K562 (cell line): Measurements from ENCODE around the gene UBAC2. TPM values are rescaled to one million over a fixed set of nuclear protein-coding genes. Genes with fewer than 3 reads are reported as not detected.

ENCODE experiments used
- ATAC-seq: fragments of 200-7000 bp; cut with Tn5 transposase; 3 replicates; pipeline ENCODE4 v1.9.1; 2020; ENCODE audit warnings: moderate library complexity
- BruUV-seq: library from RNA; stranded (reverse); fragments of 400-500 nt; replicated peaks from 2 replicates; lab custom pipeline; 2021; lab: Mats Ljungman, UMichigan
- CTCF ChIA-PET: fragments of 300-600 bp; formaldehyde crosslinking; extraction: SDS; loops from one replicate; lab custom pipeline; 2021; ENCODE audit warnings: low intra/inter-chr PET ratio; lab: Yijun Ruan, JAX
- POLR2A ChIA-PET: fragments of 300-600, 350-650 bp; sonication (Branson Sonifier 250); formaldehyde crosslinking; extraction: SDS; loops from one replicate; lab custom pipeline; 2021; ENCODE audit warnings: antibody characterized with exemption, inconsistent platforms; lab: Yijun Ruan, JAX
- DNase-seq, 4 experiments: peaks; one replicate each; pipeline versions ENCODE4 v3.0.0 to v3.0.0-alpha.2; 2011 to 2018; ENCODE audit warnings: low spot score in 3 of 4, mixed read lengths in 3 of 4; ENCODE audit errors: extremely low read depth in 1 of 4
- FAIRE-seq: peaks from 2 replicates; lab custom pipeline; 2011; peaks lifted over from hg19 to GRCh38; lab: Jason Lieb, UNC
- H2AFZ ChIP-seq: 2 replicates; pipeline ENCODE4 v1.6.0; 2011; ENCODE audit warnings: low read depth, low read length, control low read depth, inconsistent platforms
- H3K27ac ChIP-seq: fragments of 200-600 bp; 3 replicates; pipeline ENCODE4 v1.8.0; 2011; ENCODE audit warnings: low read depth, mild to moderate bottlenecking, control low read depth, inconsistent platforms, low read length, moderate library complexity, mixed read lengths; ENCODE audit errors: extremely low read depth
- H3K27me3 ChIP-seq, 2 experiments: fragments of 300-600 bp in 1 of 2; 2 replicates in 1 of 2; 3 replicates in 1 of 2; pipeline versions ENCODE4 v1.6.0 to v1.8.0; 2011; ENCODE audit warnings: inconsistent platforms in 2 of 2, low read length in 2 of 2, mild to moderate bottlenecking in 1 of 2, mixed read lengths in 1 of 2, moderate library complexity in 1 of 2; ENCODE audit not compliant: control insufficient read depth in 2 of 2, insufficient read depth in 2 of 2
- H3K36me3 ChIP-seq: fragments of 300-600 bp; 3 replicates; pipeline ENCODE4 v1.8.0; 2011; ENCODE audit warnings: mild to moderate bottlenecking, low read length, inconsistent platforms; ENCODE audit not compliant: control insufficient read depth, insufficient read depth
- H3K4me1 ChIP-seq, 2 experiments: fragments of 200-600 bp in 1 of 2; replicated peaks in 1 of 2; 2 replicates in 1 of 2; 3 replicates in 1 of 2; pipeline versions ENCODE4 v1.5.1 to v1.8.0; 2011; ENCODE audit warnings: inconsistent platforms in 2 of 2, low read length in 2 of 2, mild to moderate bottlenecking in 1 of 2, mixed read lengths in 1 of 2, moderate library complexity in 1 of 2; ENCODE audit not compliant: control insufficient read depth in 2 of 2, insufficient read depth in 2 of 2
- H3K4me2 ChIP-seq: 2 replicates; pipeline ENCODE4 v1.6.1; 2011; ENCODE audit warnings: low read length, control low read depth, inconsistent platforms, mixed read lengths; ENCODE audit not compliant: insufficient read depth
- H3K4me3 ChIP-seq: fragments of 200-600 bp; sonication (generic), shearing (Covaris generic); 2 replicates; pipeline ENCODE4 v1.5.1; 2016; ENCODE audit warnings: control low read depth, inconsistent platforms
- H3K79me2 ChIP-seq: fragments of 200-600 bp; 3 replicates; pipeline ENCODE4 v1.8.0; 2011; ENCODE audit warnings: low read length, inconsistent platforms; ENCODE audit not compliant: control insufficient read depth, insufficient read depth
- H3K9ac ChIP-seq, 2 experiments: 2 replicates each; pipeline versions ENCODE4 v1.6.0 to v1.6.1; 2011; ENCODE audit warnings: low read depth in 2 of 2, low read length in 2 of 2, control low read depth in 1 of 2, inconsistent platforms in 1 of 2, mild to moderate bottlenecking in 1 of 2, mixed read lengths in 1 of 2; ENCODE audit not compliant: insufficient read depth in 1 of 2
- H3K9me1 ChIP-seq: one replicate; pipeline ENCODE4 v1.6.0; 2011; ENCODE audit warnings: inconsistent platforms, mild to moderate bottlenecking, low read length, moderate library complexity; ENCODE audit not compliant: control insufficient read depth, insufficient read depth
- H3K9me3 ChIP-seq: replicated peaks from 2 replicates; pipeline ENCODE4 v1.5.1; 2011; ENCODE audit warnings: low read depth, low read length, inconsistent platforms; ENCODE audit not compliant: control insufficient read depth, insufficient read depth
- H4K20me1 ChIP-seq: replicated peaks from 2 replicates; pipeline ENCODE4 v1.6.1; 2011; ENCODE audit warnings: low read length, inconsistent platforms, mixed read lengths; ENCODE audit not compliant: control insufficient read depth, insufficient read depth
- CBX8 ChIP-seq: fragments of 200-600 bp; sonication (generic); IDR thresholded peaks from 2 replicates; pipeline ENCODE4 v1.6.1; 2012; ENCODE audit warnings: borderline replicate concordance, mixed run types, low read depth, mild to moderate bottlenecking, moderate library complexity, mixed read lengths, low read length, control low read depth, inconsistent platforms; ENCODE audit not compliant: poor library complexity, severe bottlenecking; ENCODE audit errors: extremely low read depth
- ELF1 ChIP-seq: fragments of 200-800 bp; sonication (Bioruptor generic); IDR thresholded peaks from 2 replicates; pipeline ENCODE4 v1.6.1; 2016; ENCODE audit warnings: missing genetic modification characterization, missing compliant biosample characterization
- HDAC2 ChIP-seq: fragments of 450-650 bp; IDR thresholded peaks from 2 replicates; pipeline ENCODE4 v1.6.1; 2016; ENCODE audit warnings: mild to moderate bottlenecking
- HINFP ChIP-seq: fragments of 450-650 bp; conservative IDR thresholded peaks from 2 replicates; pipeline ENCODE4 v1.6.1; 2016; ENCODE audit warnings: missing genetic modification characterization, low read depth, mild to moderate bottlenecking, control low read depth, missing compliant biosample characterization
- HMG20A ChIP-seq: fragments of 450-650 bp; formaldehyde crosslinking; conservative IDR thresholded peaks from 2 replicates; pipeline ENCODE4 v1.4.0; 2020; ENCODE audit warnings: mild to moderate bottlenecking, mixed read lengths
- JUNB ChIP-seq: fragments of 450-650 bp; formaldehyde crosslinking; conservative IDR thresholded peaks from 2 replicates; pipeline ENCODE4 v1.4.0; 2020; ENCODE audit warnings: mild to moderate bottlenecking
- NCOA2 ChIP-seq, 2 experiments: fragments of 450-650 bp; IDR thresholded peaks; 2 replicates each; pipeline ENCODE4 v1.6.1; 2018; ENCODE audit warnings: mild to moderate bottlenecking in 2 of 2, moderate library complexity in 1 of 2; ENCODE audit not compliant: partially characterized antibody in 2 of 2
- RHOXF2B ChIP-seq: fragments of 250-450 bp; sonication (Bioruptor Pico); conservative IDR thresholded peaks from 2 replicates; pipeline ENCODE4 v1.5.1; 2021
- SLC30A9 ChIP-seq: fragments of 250-450 bp; sonication (Bioruptor Pico); IDR thresholded peaks from 2 replicates; pipeline ENCODE4 v1.8.0; 2022; ENCODE audit warnings: mild to moderate bottlenecking, moderate library complexity
- SRSF3 ChIP-seq: fragments of 200-400 bp; formaldehyde crosslinking; IDR thresholded peaks from 2 replicates; pipeline ENCODE4 v1.6.1; 2016; ENCODE audit warnings: mild to moderate bottlenecking, low read length, moderate library complexity; ENCODE audit not compliant: insufficient read depth
- ZNF239 ChIP-seq: fragments of 250-450 bp; sonication (Bioruptor Pico); IDR thresholded peaks from 2 replicates; pipeline ENCODE4 v1.4.0; 2020; ENCODE audit warnings: mild to moderate bottlenecking
- ZNF277 ChIP-seq: fragments of 250-450 bp; sonication (Bioruptor Pico); IDR thresholded peaks from 2 replicates; pipeline ENCODE4 v1.8.0; 2022; ENCODE audit warnings: inconsistent platforms, mild to moderate bottlenecking, moderate library complexity, borderline replicate concordance
- ZNF586 ChIP-seq: fragments of 450-650 bp; formaldehyde crosslinking; conservative IDR thresholded peaks from 2 replicates; pipeline ENCODE4 v1.4.0; 2020; ENCODE audit warnings: mild to moderate bottlenecking, moderate library complexity
- WGBS: fragments of 100-300 bp; shearing (Covaris generic); methylation state at CpG from one replicate; pipeline ENCODE4 v1.1.6; 2016; ENCODE audit warnings: low coverage, mixed read lengths; ENCODE audit not compliant: insufficient coverage; ENCODE audit errors: missing lambda C conversion rate; 5-methylcytosine and 5-hydroxymethylcytosine counted together
- in situ Hi-C: fragments of 300-500 bp; cut with MboI; formaldehyde crosslinking; loops from 4 replicates; pipeline ENCODE4 v1.15.0; 2018; ENCODE audit warnings: inconsistent platforms, mixed read lengths
- intact Hi-C: fragments of 100-400 bp; cut with micrococcal nuclease; formaldehyde crosslinking; loops from 2 replicates; pipeline ENCODE4 v1.14.2; 2022
- polyA plus RNA-seq, 8 experiments: library from polyadenylated mRNA; depleted of rRNA in 4 of 8; stranded (reverse) in 5 of 8; unstranded in 3 of 8; fragments of >200 nt; fragmentation: Nextera tagmentation in 2 of 8; fragmentation: Illumina TruSeq in 1 of 8; extraction: Ambion mirVana in 2 of 8; extraction: Trizol in 1 of 8; gene quantifications; 2 replicates each; pipeline versions ENCODE4 v1.2.1 to v1.2.3, GENCODE V29; 2011 to 2014; ENCODE audit warnings: inconsistent platforms in 1 of 8, missing spikeins in 1 of 8
- total RNA-seq, 7 experiments: library from RNA; depleted of rRNA in 6 of 7; stranded (reverse); fragments of >200 nt in 6 of 7; fragmentation: Illumina TruSeq in 2 of 7; extraction: Trizol in 2 of 7; gene quantifications; 2 replicates each; pipeline versions ENCODE4 v1.2.1 to v1.2.3, GENCODE V29; 2011 to 2021; ENCODE audit warnings: low replicate concordance in 1 of 7
- TF ChIP-seq, protein P1 (sequence below), 2 experiments: fragments of 450-650 bp in 1 of 2; sonication (generic) in 1 of 2; formaldehyde crosslinking; conservative IDR thresholded peaks; 2 replicates each; pipeline versions ENCODE4 v1.4.0 to v1.8.1; 2020 to 2022; ENCODE audit warnings: mild to moderate bottlenecking in 1 of 2, missing genetic modification reagents in 1 of 2
- TF ChIP-seq, protein P2 (sequence below): fragments of 450-650 bp; IDR thresholded peaks from 2 replicates; pipeline ENCODE4 v1.6.1; 2016

The UBAC2 gene
- total and polyA plus RNA-seq, 9 of the 15 experiments (the other 6 are each of a cell fraction or from before 2014, with no cell fraction given), result 6.0 to 84.1 (median 32.3) TPM

GRCh38 chr13:99203601-99204579 lies 3.2 kb downstream of the UBAC2 start:
- 82% methylated on average over 9 of the region's 9 CpGs for WGBS
- ATAC-seq, result no peak
- Histone ChIP-seq H3K9me3 (no peaks in the 10 kb centered on the region), H3K27me3 (no peaks in the 10 kb centered on the region), H3K9ac (no peak overlapping the region; a peak in 1 of 4 replicates), H3K27ac (no peak overlapping the region), H3K4me1 (peaks cover 13 to 27% of the 10 kb centered on the region in 2 experiments; a peak in 4 of 5 replicates), H4K20me1 (peaks cover 14% of the 10 kb centered on the region), H3K4me2 (no peak overlapping the region; the same call in 1 of the 2 replicates), H3K36me3 (peaks cover 31% of the 10 kb centered on the region; the same call in 2 of the 3 replicates), H3K9me1 (peaks cover 11% of the 10 kb centered on the region), H3K4me3 (no peak overlapping the region), H2AFZ (no peak overlapping the region), H3K79me2 (peaks cover 92% of the 10 kb centered on the region)
- FAIRE-seq, result no peak
- in situ Hi-C loops (no loop called here), intact Hi-C loops (loop anchor here (5.0 kb wide), 1 partner anchor 63 kb away; no protein-coding TSS in a partner anchor)
- CTCF ChIA-PET, result interaction anchor here (0.7 kb wide), 1 partner anchor 302 kb away, joined by 4 read pairs; no protein-coding TSS in a partner anchor
- no peak for DNase-seq
- POLR2A ChIA-PET, result interaction anchor here (1.4 kb wide), 1 partner anchor 11 kb away, joined by 3 read pairs; no protein-coding TSS in a partner anchor
- no TSS peak for BruUV-seq
- no peak for TF ChIP-seq HMG20A (CRISPR knock-in tag)
- TF ChIP-seq ELF1 (tag), result no peak
- no peak for TF ChIP-seq HINFP (tag)
- TF ChIP-seq NCOA2 (IDR thresholded peaks at IDR 0.05; ENCODE audit: partially characterized antibody in 2 of 2), result no peak
- no peak for TF ChIP-seq SLC30A9 (CRISPR knock-in tag)
- TF ChIP-seq JUNB (CRISPR knock-in tag), result no peak
- TF ChIP-seq RHOXF2B (CRISPR knock-in tag), result no peak
- TF ChIP-seq HDAC2, result no peak
- no peak for TF ChIP-seq CBX8
- TF ChIP-seq SRSF3, result no peak
- TF ChIP-seq ZNF586 (CRISPR knock-in tag), result no peak
- TF ChIP-seq ZNF277 (CRISPR knock-in tag), result no peak
- no peak for TF ChIP-seq ZNF239 (CRISPR knock-in tag)
- TF ChIP-seq, protein P1, sequence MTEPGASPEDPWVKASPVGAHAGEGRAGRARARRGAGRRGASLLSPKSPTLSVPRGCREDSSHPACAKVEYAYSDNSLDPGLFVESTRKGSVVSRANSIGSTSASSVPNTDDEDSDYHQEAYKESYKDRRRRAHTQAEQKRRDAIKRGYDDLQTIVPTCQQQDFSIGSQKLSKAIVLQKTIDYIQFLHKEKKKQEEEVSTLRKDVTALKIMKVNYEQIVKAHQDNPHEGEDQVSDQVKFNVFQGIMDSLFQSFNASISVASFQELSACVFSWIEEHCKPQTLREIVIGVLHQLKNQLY (CRISPR knock-in tag; conservative IDR thresholded peaks at IDR 0.05), result no peak
- TF ChIP-seq, protein P2, sequence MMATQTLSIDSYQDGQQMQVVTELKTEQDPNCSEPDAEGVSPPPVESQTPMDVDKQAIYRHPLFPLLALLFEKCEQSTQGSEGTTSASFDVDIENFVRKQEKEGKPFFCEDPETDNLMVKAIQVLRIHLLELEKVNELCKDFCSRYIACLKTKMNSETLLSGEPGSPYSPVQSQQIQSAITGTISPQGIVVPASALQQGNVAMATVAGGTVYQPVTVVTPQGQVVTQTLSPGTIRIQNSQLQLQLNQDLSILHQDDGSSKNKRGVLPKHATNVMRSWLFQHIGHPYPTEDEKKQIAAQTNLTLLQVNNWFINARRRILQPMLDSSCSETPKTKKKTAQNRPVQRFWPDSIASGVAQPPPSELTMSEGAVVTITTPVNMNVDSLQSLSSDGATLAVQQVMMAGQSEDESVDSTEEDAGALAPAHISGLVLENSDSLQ, result no peak
